ENCODE results near the gene FBXW5.

GRCh38 chr9:136980669-136981478 is 36.3 kb upstream of the FBXW5 start:
- no peak for TF ChIP-seq CTCF (IDR thresholded peaks at IDR 0.05)
- TF ChIP-seq POLR2AphosphoS5 (IDR thresholded peaks at IDR 0.05) = no peak
- no peak for TF ChIP-seq EP300 (IDR thresholded peaks at IDR 0.05)

Measured in suprapubic skin (tissue), 4 donors.